K562 (cell line): ENCODE results near the gene COL24A1. TPM values are rescaled to one million over a fixed set of nuclear protein-coding genes. Genes with fewer than 3 reads are reported as not detected.

ENCODE experiments used
- ATAC-seq: fragments of 200-7000 bp; cut with Tn5 transposase; 3 replicates; pipeline ENCODE4 v1.9.1; 2020; ENCODE audit warnings: moderate library complexity
- BruUV-seq: library from RNA; stranded (reverse); fragments of 400-500 nt; replicated peaks from 2 replicates; lab custom pipeline; 2021; lab: Mats Ljungman, UMichigan
- CTCF ChIA-PET: fragments of 300-600 bp; formaldehyde crosslinking; extraction: SDS; loops from one replicate; lab custom pipeline; 2021; ENCODE audit warnings: low intra/inter-chr PET ratio; lab: Yijun Ruan, JAX
- POLR2A ChIA-PET: fragments of 300-600, 350-650 bp; sonication (Branson Sonifier 250); formaldehyde crosslinking; extraction: SDS; loops from one replicate; lab custom pipeline; 2021; ENCODE audit warnings: antibody characterized with exemption, inconsistent platforms; lab: Yijun Ruan, JAX
- DNase-seq, 4 experiments: peaks; one replicate each; pipeline versions ENCODE4 v3.0.0 to v3.0.0-alpha.2; 2011 to 2018; ENCODE audit warnings: low spot score in 3 of 4, mixed read lengths in 3 of 4; ENCODE audit errors: extremely low read depth in 1 of 4
- FAIRE-seq: peaks from 2 replicates; lab custom pipeline; 2011; peaks lifted over from hg19 to GRCh38; lab: Jason Lieb, UNC
- H2AFZ ChIP-seq: 2 replicates; pipeline ENCODE4 v1.6.0; 2011; ENCODE audit warnings: low read depth, low read length, control low read depth, inconsistent platforms
- H3K27ac ChIP-seq: fragments of 200-600 bp; 3 replicates; pipeline ENCODE4 v1.8.0; 2011; ENCODE audit warnings: low read depth, mild to moderate bottlenecking, control low read depth, inconsistent platforms, low read length, moderate library complexity, mixed read lengths; ENCODE audit errors: extremely low read depth
- H3K27me3 ChIP-seq, 2 experiments: fragments of 300-600 bp in 1 of 2; 2 replicates in 1 of 2; 3 replicates in 1 of 2; pipeline versions ENCODE4 v1.6.0 to v1.8.0; 2011; ENCODE audit warnings: inconsistent platforms in 2 of 2, low read length in 2 of 2, mild to moderate bottlenecking in 1 of 2, mixed read lengths in 1 of 2, moderate library complexity in 1 of 2; ENCODE audit not compliant: control insufficient read depth in 2 of 2, insufficient read depth in 2 of 2
- H3K36me3 ChIP-seq: fragments of 300-600 bp; 3 replicates; pipeline ENCODE4 v1.8.0; 2011; ENCODE audit warnings: mild to moderate bottlenecking, low read length, inconsistent platforms; ENCODE audit not compliant: control insufficient read depth, insufficient read depth
- H3K4me1 ChIP-seq, 2 experiments: fragments of 200-600 bp in 1 of 2; replicated peaks in 1 of 2; 2 replicates in 1 of 2; 3 replicates in 1 of 2; pipeline versions ENCODE4 v1.5.1 to v1.8.0; 2011; ENCODE audit warnings: inconsistent platforms in 2 of 2, low read length in 2 of 2, mild to moderate bottlenecking in 1 of 2, mixed read lengths in 1 of 2, moderate library complexity in 1 of 2; ENCODE audit not compliant: control insufficient read depth in 2 of 2, insufficient read depth in 2 of 2
- H3K4me2 ChIP-seq: 2 replicates; pipeline ENCODE4 v1.6.1; 2011; ENCODE audit warnings: low read length, control low read depth, inconsistent platforms, mixed read lengths; ENCODE audit not compliant: insufficient read depth
- H3K4me3 ChIP-seq: fragments of 200-600 bp; sonication (generic), shearing (Covaris generic); 2 replicates; pipeline ENCODE4 v1.5.1; 2016; ENCODE audit warnings: control low read depth, inconsistent platforms
- H3K79me2 ChIP-seq: fragments of 200-600 bp; 3 replicates; pipeline ENCODE4 v1.8.0; 2011; ENCODE audit warnings: low read length, inconsistent platforms; ENCODE audit not compliant: control insufficient read depth, insufficient read depth
- H3K9ac ChIP-seq, 2 experiments: 2 replicates each; pipeline versions ENCODE4 v1.6.0 to v1.6.1; 2011; ENCODE audit warnings: low read depth in 2 of 2, low read length in 2 of 2, control low read depth in 1 of 2, inconsistent platforms in 1 of 2, mild to moderate bottlenecking in 1 of 2, mixed read lengths in 1 of 2; ENCODE audit not compliant: insufficient read depth in 1 of 2
- H3K9me1 ChIP-seq: one replicate; pipeline ENCODE4 v1.6.0; 2011; ENCODE audit warnings: inconsistent platforms, mild to moderate bottlenecking, low read length, moderate library complexity; ENCODE audit not compliant: control insufficient read depth, insufficient read depth
- H3K9me3 ChIP-seq: replicated peaks from 2 replicates; pipeline ENCODE4 v1.5.1; 2011; ENCODE audit warnings: low read depth, low read length, inconsistent platforms; ENCODE audit not compliant: control insufficient read depth, insufficient read depth
- H4K20me1 ChIP-seq: replicated peaks from 2 replicates; pipeline ENCODE4 v1.6.1; 2011; ENCODE audit warnings: low read length, inconsistent platforms, mixed read lengths; ENCODE audit not compliant: control insufficient read depth, insufficient read depth
- NELFE ChIP-seq: IDR thresholded peaks from 2 replicates; pipeline ENCODE4 v1.6.1; 2011; ENCODE audit warnings: mild to moderate bottlenecking; ENCODE audit not compliant: insufficient read depth, insufficient read length
- ZBTB34 ChIP-seq: fragments of 250-450 bp; sonication (Bioruptor Pico); IDR thresholded peaks from 2 replicates; pipeline ENCODE4 v1.8.0; 2021; ENCODE audit warnings: mild to moderate bottlenecking, moderate library complexity
- ZMIZ1 ChIP-seq, 2 experiments: fragments of 150-350 bp in 1 of 2; IDR thresholded peaks; 2 replicates each; pipeline ENCODE4 v1.6.1; 2012 to 2016; ENCODE audit warnings: low read depth in 2 of 2, low read length in 2 of 2, mild to moderate bottlenecking in 1 of 2, moderate library complexity in 1 of 2
- ZZZ3 ChIP-seq: fragments of 450-650 bp; IDR thresholded peaks from 2 replicates; pipeline ENCODE4 v1.6.1; 2016; ENCODE audit warnings: antibody characterized with exemption, mild to moderate bottlenecking, moderate library complexity
- whole genome bisulfite sequencing: fragments of 100-300 bp; shearing (Covaris generic); methylation state at CpG from one replicate; pipeline ENCODE4 v1.1.6; 2016; ENCODE audit warnings: low coverage, mixed read lengths; ENCODE audit not compliant: insufficient coverage; ENCODE audit errors: missing lambda C conversion rate; 5-methylcytosine and 5-hydroxymethylcytosine counted together
- in situ Hi-C: fragments of 300-500 bp; cut with MboI; formaldehyde crosslinking; loops from 4 replicates; pipeline ENCODE4 v1.15.0; 2018; ENCODE audit warnings: inconsistent platforms, mixed read lengths
- intact Hi-C: fragments of 100-400 bp; cut with micrococcal nuclease; formaldehyde crosslinking; loops from 2 replicates; pipeline ENCODE4 v1.14.2; 2022
- polyA plus RNA-seq, 8 experiments: library from polyadenylated mRNA; depleted of rRNA in 4 of 8; stranded (reverse) in 5 of 8; unstranded in 3 of 8; fragments of >200 nt; fragmentation: Nextera tagmentation in 2 of 8; fragmentation: Illumina TruSeq in 1 of 8; extraction: Ambion mirVana in 2 of 8; extraction: Trizol in 1 of 8; gene quantifications; 2 replicates each; pipeline versions ENCODE4 v1.2.1 to v1.2.3, GENCODE V29; 2011 to 2014; ENCODE audit warnings: inconsistent platforms in 1 of 8, missing spikeins in 1 of 8
- total RNA-seq, 7 experiments: library from RNA; depleted of rRNA in 6 of 7; stranded (reverse); fragments of >200 nt in 6 of 7; fragmentation: Illumina TruSeq in 2 of 7; extraction: Trizol in 2 of 7; gene quantifications; 2 replicates each; pipeline versions ENCODE4 v1.2.1 to v1.2.3, GENCODE V29; 2011 to 2021; ENCODE audit warnings: low replicate concordance in 1 of 7

The COL24A1 gene
- total and polyA plus RNA-seq, 9 of the 15 experiments (the other 6 are each of a cell fraction or from before 2014, with no cell fraction given): 0.01 to 0.06 (median 0.03) TPM; not detected in 2

- no peak overlapping the region for H3K9ac ChIP-seq
- H3K4me1 ChIP-seq: no peaks in the 10 kb centered on the region
- H3K9me1 ChIP-seq: no peaks in the 10 kb centered on the region
- intact Hi-C loops (no loop called here), in situ Hi-C loops (no loop called here)
- TF ChIP-seq NELFE: no peak
- no peak for TF ChIP-seq ZBTB34
- TF ChIP-seq ZMIZ1 (IDR thresholded peaks at IDR 0.05; ENCODE audit: low read depth in 2 of 2, low read length in 2 of 2): no peak
- no peak for TF ChIP-seq ZZZ3
- FAIRE-seq (no peak), DNase-seq (no peak), ATAC-seq (no peak)
- no peaks in the 10 kb centered on the region for H4K20me1 ChIP-seq
- no peaks in the 10 kb centered on the region; the same call in 1 of the 2 replicates for H3K9me3 ChIP-seq
- no peak overlapping the region for H3K27ac ChIP-seq
- H3K4me2 ChIP-seq: no peak overlapping the region
- WGBS: 0% methylated on average over 12 of the region's 12 CpGs
- H3K27me3 ChIP-seq: no peaks in the 10 kb centered on the region
- H3K36me3 ChIP-seq: no peaks in the 10 kb centered on the region
- no peak overlapping the region for H3K4me3 ChIP-seq
- no TSS peak for BruUV-seq
- CTCF ChIA-PET: no interaction called here
- POLR2A ChIA-PET: no interaction called here
- H2AFZ ChIP-seq: no peak overlapping the region
- H3K79me2 ChIP-seq: no peaks in the 10 kb centered on the region
These were observed 51.7 kb downstream of the COL24A1 start for GRCh38 chr1:86104606-86105532.
